ENCODE results near the gene NTNG1.
"Not testable (repeated sequence)": the region's sequence is repeated elsewhere in the genome, so short reads cannot be mapped to it uniquely, and the experiment has no call there.

The NTNG1 gene

GRCh38 chr1:107202007-107202406 is 61.2 kb downstream of the NTNG1 start:
- DNase-seq, result no peak

- DNase-seq, result no peak
Measured at GRCh38 chr1:107213225-107213624, 72.4 kb downstream of the NTNG1 start.

GRCh38 chr1:107220036-107220435 is 79.2 kb downstream of the NTNG1 start:
- DNase-seq, result no peak

GRCh38 chr1:107225706-107226105 is 84.9 kb downstream of the NTNG1 start:
- no peak for DNase-seq

GRCh38 chr1:107228704-107229371 is 88.0 kb downstream of the NTNG1 start:
- DNase-seq, result no peak

- DNase-seq, result no peak
Measured at GRCh38 chr1:107229711-107230110, 88.9 kb downstream of the NTNG1 start.

DNA sequence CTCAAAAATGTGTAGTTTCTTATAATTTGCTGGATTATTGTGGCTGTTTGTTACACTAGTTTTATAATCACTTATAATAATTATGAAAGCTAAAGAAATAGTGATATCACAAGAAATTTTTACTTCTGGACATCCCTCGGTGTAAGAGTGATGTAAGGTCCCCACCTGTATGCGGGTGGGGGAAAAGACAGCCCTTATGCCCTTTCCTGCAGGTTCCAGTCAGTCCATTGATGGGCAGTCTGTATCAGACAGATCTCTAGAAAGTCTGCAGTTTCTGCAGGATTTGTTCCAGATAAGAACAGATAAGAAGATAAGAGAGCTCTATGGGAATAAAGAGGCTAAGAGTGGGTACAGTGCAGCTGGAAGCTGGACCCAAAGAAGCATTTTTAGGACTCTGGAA is 89.3 kb downstream of the NTNG1 start:
- no peak for DNase-seq

DNA sequence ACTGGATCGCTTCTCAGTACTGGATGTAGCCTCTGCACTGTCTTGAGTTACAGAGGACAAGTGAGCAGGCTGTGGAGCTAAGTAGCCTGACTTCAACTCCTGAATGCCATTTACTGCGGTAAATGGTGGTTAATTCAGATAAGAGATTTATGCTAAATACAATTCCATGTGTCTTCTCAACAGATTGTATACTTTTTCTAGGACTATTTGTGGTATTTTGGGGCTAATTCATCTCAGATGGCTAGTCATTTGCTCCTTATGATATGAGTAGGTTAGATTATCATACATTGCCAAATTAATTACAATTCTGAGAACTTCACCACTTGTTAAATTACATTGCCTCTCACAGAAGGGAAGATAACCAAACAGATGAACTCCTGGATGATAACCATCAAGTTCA is 90.5 kb downstream of the NTNG1 start:
- DNase-seq, result no peak

DNA sequence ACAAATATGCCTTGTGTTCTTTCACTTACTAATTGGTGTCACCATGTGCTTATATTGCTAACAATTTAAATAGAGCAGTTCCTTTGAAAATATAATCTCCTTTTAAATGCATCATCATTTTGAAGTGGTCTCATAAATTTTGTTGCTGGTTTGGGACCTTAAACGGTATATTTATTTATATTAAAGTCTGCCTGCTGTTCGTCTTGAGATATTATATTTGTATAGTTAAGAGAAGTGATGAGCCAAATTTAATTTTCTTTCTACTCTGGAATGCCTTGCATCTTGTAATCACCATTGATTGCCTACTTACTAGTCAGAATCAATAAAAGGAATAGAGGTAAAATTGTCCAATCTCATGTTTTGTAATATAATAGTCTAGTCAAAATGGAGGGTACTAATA is 91.6 kb downstream of the NTNG1 start:
- no peak for DNase-seq

GRCh38 chr1:107236760-107237159 is 95.9 kb downstream of the NTNG1 start:
- DNase-seq, result not testable (repeated sequence)

DNA sequence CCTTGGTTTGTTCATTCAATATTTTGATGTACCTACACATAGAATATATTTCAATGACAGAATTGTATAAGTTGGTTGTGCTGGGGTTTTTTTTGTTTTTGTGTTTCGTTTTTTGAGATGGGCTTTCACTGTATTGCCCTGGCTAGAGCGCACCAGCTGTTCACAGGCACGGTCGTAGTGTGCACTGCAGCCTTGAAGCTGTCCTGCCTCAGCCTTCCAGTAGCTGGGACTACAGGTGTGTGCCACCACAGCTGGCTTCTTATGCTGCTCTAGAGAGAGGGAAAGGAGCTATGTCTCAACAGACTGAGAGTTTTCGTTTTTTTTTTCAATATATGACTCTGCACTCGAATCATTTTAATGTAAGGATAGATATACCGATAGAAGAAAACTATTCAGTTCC is 102.6 kb downstream of the NTNG1 start:
- DNase-seq, result no peak

DNA sequence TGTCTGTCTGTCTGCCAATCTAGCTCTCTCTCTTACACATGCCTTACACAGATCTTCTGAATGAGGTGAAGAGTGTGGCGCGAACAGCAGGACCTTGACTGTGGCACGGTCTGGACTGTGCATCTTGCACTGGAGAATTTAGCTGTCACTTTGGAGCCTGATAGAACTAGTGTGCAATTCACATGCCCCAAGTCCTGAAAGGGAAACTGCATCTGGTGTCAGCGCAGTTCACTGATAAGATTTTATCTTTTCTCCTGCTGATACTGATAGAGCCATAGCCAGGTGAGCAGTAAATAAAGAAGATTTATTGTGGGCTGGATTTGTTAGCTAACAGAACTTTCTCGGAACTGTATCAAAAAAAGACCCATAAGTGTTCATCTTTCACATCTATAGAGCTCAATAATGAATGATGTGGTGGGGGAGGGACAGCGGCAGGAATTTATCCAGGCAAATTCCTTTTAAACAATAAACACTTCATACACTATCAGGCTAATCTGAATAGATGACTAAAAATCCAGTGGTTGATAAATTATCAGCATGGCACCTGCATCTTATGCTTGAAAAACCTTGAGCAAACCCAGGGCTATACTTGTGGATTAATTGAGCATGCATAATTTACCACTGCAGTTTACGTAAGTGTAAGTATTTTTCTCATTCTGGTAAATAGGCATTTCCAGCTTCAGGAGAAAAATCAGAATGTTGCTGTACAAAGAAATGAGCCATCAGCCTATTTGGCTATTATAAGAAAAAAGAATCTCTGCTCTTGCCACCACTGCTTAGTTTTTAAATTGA is 104.1 kb downstream of the NTNG1 start:
- no peak for DNase-seq

DNA sequence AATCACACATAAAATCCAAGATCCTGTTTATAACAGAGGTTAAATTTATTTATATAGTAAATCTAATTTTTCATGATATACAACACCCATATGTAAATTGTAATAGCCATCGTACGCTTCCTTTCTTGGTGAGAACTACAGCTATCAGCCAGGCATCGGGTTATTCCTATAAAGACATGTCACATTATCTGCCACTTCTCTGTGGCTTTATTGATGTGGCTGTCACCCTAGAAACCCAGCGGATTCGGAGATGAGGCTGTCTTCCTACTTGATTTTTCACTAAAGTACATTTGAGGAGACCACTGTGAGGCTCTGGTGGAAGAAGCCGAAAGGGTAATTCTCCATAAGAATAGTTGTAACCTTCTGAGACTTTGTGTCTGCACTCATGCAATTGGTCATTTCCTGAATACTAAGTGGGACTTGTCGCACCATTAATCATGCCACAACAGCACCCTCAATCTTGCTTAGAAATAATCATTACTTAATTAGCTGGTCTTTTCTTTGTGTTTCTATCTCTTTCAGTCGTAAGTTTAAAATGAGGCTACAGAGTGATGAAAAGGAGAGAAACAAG is 106.0 kb downstream of the NTNG1 start:
- DNase-seq, result no peak

DNA sequence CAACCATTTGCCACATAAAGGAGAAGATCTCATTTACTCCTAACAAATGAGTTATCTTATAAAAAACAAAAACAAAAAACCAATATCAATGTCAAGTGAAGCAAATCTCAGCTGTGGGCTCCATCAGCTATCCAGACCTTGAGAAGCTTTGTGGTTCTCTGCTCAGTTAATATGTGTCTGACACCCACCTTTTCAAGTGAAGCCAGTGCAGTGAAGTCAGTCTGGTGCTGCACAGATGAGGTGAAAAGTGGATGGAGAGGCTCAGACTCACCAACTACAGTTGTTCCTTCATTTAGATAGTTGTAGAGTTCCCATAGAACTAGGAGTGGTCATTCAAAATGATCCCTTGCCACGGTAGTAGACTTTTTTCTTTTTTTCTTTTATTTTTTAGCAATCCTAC is 106.8 kb downstream of the NTNG1 start:
- DNase-seq, result no peak

DNA sequence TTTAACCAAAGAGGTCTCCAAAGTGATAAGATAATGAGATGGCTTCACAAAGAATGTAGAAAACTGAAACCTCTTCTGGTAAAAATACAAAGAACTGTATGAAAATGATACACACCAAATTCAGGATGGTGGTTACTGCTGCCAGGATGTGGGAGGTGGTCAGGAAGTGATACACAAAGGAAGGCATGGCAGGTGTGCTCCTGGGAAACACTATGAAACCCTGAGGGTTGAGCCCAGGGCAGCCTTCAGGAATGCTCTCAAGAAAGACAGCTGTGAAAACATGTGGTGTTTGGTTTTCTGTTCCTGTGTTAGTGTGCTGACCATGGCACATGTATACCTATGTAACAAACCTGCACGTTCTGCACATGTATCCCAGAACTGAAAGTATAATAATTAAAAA is 109.3 kb downstream of the NTNG1 start:
- no peak for DNase-seq

DNA sequence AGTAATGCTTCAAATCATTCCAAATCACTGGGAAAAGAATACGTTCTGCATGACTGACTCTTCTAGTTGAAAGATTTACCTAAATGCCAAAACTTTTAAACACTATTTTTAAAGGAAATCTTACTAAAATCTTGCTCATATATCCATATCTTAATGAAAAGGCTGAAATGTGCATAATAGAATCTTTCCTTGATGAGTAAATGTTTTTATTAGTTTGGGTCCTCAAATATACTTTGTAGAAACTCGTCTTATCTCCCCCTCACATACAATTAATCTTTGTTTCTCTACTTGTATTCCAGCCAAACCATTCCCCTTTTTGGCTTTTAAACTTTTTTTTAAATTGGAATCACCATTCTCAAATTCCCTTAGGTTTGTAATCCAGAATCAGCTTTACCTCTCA is 110.2 kb downstream of the NTNG1 start:
- no peak for DNase-seq

DNA sequence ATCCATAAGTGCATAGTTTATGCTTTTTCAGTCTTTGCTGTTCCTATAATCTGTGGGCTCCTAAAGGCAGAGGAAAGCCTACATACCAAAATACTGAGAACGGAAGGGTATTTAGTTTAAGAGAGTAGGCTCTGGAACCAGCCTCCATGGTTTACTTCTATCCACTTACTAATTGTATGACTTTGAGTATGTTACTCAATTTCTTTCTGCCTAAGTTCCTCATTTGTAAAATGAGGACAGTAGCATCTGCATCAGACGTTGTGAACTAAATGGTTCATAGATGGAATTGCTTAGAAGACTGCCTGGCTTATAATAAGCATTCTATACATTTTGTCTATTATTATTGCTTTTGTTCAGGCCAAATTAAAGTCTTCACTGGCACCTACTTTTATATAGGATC is 111.0 kb downstream of the NTNG1 start:
- DNase-seq, result no peak

- DNase-seq, result no peak
Measured at GRCh38 chr1:107252271-107252670, 111.4 kb downstream of the NTNG1 start.

DNA sequence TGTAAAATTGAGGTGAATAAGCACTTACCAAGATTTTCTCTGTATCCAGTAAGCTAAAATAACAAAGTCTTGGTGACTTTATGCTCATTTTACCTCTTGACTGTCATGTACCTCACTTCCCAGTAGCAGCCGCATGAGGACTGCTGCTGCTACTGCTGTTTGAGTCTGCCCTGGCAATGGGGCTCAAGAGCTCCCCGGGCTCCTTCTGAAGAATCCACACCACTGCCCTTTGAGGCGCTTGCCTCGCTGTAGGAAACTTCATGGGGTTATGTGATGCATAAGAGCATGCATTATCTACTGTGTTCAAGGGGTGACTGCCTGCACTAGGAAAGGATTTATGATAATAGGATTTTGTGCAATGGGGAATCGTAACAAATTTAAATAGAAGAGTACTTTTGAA is 113.5 kb downstream of the NTNG1 start:
- no peak for DNase-seq

DNA sequence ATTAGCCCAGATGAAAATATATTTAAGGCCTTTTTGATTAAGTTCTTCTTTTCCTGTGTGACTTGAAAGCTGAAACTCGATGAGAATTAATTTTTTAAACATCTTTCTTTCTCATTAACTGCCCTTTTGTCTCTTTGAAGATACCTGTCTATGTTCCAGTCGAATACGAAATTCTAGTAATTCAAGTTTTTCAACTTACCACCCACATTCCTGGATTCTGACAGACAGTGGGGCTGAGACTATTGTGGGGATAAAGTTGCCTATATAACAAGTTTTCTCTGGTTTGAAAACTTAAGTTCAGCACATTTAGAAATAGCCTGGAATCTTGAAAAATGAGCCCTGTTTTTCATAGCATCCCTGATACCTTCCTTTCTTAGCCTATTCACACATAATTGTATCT is 114.6 kb downstream of the NTNG1 start:
- DNase-seq, result no peak

DNA sequence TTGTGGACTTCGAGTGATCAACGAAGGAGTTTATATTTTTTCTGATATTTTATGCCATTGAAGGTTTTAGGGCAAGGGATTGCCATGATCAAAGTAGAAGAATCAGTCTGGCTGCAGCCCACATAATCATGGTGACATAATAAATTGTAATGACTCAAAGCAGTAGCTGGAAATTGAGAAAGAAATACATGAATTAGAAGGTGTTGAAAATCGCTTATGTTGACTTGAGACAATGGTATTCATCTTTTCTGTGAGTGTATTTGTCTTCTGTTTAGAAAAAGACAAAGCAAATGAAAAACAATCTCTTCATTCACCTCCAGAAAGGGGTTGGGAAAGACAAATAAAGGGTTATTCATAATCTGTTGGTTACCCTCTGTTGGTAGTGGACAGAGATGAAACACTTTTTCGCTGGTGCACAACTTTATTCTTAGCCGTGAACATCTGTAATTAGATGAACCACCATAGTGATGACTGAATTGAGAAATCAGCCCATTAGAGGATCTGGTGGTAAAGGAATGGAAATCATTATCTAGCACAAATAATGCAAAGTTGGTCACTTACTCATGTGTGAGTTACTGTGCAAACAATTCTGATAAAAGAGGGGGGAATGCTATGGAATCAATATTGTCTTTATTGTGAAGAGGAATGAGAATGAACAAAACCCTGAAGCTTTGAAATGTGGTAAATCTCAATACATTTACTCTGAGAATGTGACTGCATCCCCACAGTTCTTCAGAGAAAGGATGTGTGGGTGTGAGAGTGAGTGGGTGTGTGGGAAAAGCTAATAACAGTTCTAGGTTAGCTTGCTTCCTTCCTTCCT is 121.8 kb downstream of the NTNG1 start:
- no peak for DNase-seq

- no peak for DNase-seq
Measured at GRCh38 chr1:107263291-107263915, 122.6 kb downstream of the NTNG1 start.

DNA sequence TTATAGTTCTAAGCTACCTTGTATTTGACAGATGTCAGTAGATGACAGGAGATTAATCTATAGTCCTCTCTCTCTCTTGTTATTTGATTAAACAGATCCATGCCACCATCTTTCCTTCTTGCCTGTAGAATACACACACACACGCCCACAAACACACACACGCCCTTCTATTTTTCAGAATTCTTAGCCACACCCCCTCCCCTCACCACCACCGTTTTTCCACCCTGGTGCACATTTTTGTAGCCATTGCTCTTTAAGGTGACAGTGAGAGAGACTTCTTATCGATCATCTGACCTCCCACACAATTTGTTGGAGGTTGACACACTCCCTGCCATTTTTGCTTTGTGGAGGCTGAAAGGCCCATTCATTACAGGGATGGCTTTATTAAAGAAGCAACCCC is 123.2 kb downstream of the NTNG1 start:
- no peak for DNase-seq

Data from CD4-positive, alpha-beta T cell treated with Interleukin-17A for 4 hours (primary cell).